NOMO-1 treated with dmso at 0.1 percent for 144 hours (cell line): ENCODE data around the gene KCNK13.
"Not testable (repeated sequence)": the region's sequence is repeated elsewhere in the genome, so short reads cannot be mapped to it uniquely, and the experiment has no call there.

Experiments
- DNase-seq: peaks from one replicate; lab custom pipeline; 2025; ENCODE audit not compliant: unreplicated experiment; lab: John Stamatoyannopoulos, UW

The KCNK13 gene

GRCh38 chr14:90060312-90060964 lies 1.4 kb upstream of the KCNK13 start:
- no peak for DNase-seq

GRCh38 chr14:90060965-90061684 lies 669 bp upstream of the KCNK13 start:
- DNase-seq: no peak

GRCh38 chr14:90062127-90062794 lies 467 bp downstream of the KCNK13 start:
- DNase-seq: no peak

- DNase-seq: peak; percentile 26
Measured at GRCh38 chr14:90062822-90063539, 1.2 kb downstream of the KCNK13 start.

GRCh38 chr14:90072350-90072749 lies 10.6 kb downstream of the KCNK13 start:
- DNase-seq: no peak

- DNase-seq: no peak
Measured at GRCh38 chr14:90079576-90079975, 17.8 kb downstream of the KCNK13 start.

- peak; percentile 96 for DNase-seq
Measured at GRCh38 chr14:90087433-90087832, 25.6 kb downstream of the KCNK13 start.

- DNase-seq: no peak
Measured at GRCh38 chr14:90088176-90088575, 26.4 kb downstream of the KCNK13 start.

GRCh38 chr14:90089486-90089885 lies 27.7 kb downstream of the KCNK13 start:
- not testable (repeated sequence) for DNase-seq

GRCh38 chr14:90091393-90091792 lies 29.6 kb downstream of the KCNK13 start:
- no peak for DNase-seq

- DNase-seq: peak; percentile 32
Measured at GRCh38 chr14:90093942-90094595, 32.3 kb downstream of the KCNK13 start.

- DNase-seq: no peak
Measured at GRCh38 chr14:90095096-90095495, 33.3 kb downstream of the KCNK13 start.

- no peak for DNase-seq
Measured at GRCh38 chr14:90096566-90096965, 34.8 kb downstream of the KCNK13 start.

- DNase-seq: no peak
Measured at GRCh38 chr14:90103808-90104207, 42.0 kb downstream of the KCNK13 start.

- no peak for DNase-seq
Measured at GRCh38 chr14:90105756-90106155, 44.0 kb downstream of the KCNK13 start.

GRCh38 chr14:90107789-90108188 lies 46.0 kb downstream of the KCNK13 start:
- DNase-seq: peak; percentile 18

GRCh38 chr14:90109858-90110257 lies 48.1 kb downstream of the KCNK13 start:
- no peak for DNase-seq

GRCh38 chr14:90111895-90112534 lies 50.2 kb downstream of the KCNK13 start:
- no peak for DNase-seq

- no peak for DNase-seq
Measured at GRCh38 chr14:90114554-90114953, 52.8 kb downstream of the KCNK13 start.

- DNase-seq: no peak
Measured at GRCh38 chr14:90115780-90116179, 54.0 kb downstream of the KCNK13 start.
